ENCODE measurements around the gene ECSCR. TPM values are rescaled to one million over a fixed set of nuclear protein-coding genes. Genes with fewer than 3 reads are reported as not detected.

Gene ECSCR
- total and polyA plus RNA-seq, 2 donors (not counting 3 experiments of a cell fraction or from before 2014, with no cell fraction given) = 365 to 1,085 TPM

DNA sequence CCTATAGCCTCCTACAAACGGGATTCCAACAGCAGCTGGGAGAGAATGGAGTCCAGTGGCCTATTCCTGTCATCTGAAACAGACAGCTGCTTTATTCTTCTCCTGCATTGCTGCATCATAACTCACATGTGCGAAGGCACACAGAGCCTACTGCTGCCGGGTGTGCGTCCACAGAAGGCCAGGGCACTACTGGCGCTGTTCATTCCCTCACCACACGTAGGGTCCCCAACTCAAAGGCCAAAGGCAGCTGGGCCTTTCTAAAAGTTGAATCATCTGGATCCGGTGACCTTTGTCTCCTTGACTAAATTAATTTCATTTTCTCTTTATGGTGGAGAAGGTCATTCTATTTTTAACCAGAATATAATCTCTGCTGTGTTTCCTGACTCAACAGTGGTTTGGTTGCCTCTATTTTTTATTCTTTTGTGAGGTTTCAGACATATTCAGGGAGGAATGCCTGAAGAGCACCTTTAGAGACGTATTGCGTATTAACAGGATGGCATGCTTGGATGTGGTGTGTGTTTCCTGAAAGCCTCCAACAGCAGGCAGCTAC, 47.9 kb downstream of the ECSCR start:
- DNase-seq (ENCODE audit: low read depth, low spot score) = no peak
- H3K9me3 ChIP-seq (replicated peaks; ENCODE audit: control insufficient read depth, insufficient read depth, low read length) = no peaks in the 10 kb centered on the region
- intact Hi-C loops (cut with micrococcal nuclease) (no loop called here), dilution Hi-C loops (cut with MboI; ENCODE audit: extremely low pct_ligation_motif_present, low sequenced_read_pairs) (loop anchor here (10.0 kb wide), 1 partner anchor 110 kb away; no protein-coding TSS in a partner anchor)
- no peaks in the 10 kb centered on the region for H3K9me1 ChIP-seq (replicated peaks; ENCODE audit: control insufficient read depth, extremely low read depth, insufficient read depth, low read length)
- POLR2A ChIA-PET = no interaction called here
- no TSS peak for BruUV-seq (replicated peaks)
- CTCF ChIA-PET = interaction anchor here (1.1 to 1.7 kb wide), 2 partner anchors 8 kb away, joined by 3 to 4 read pairs; no protein-coding TSS in a partner anchor
- peaks cover 5 to 10% of the 10 kb centered on the region in 2 experiments for H3K36me3 ChIP-seq (ENCODE audit: control insufficient read depth in 2 of 2, extremely low read depth in 1 of 2, insufficient read depth in 2 of 2, low read length in 2 of 2)
- no peak overlapping the region for H3K4me3 ChIP-seq (replicated peaks in 1 of 3; ENCODE audit: insufficient read depth in 1 of 3, low read depth in 1 of 3, low read length in 3 of 3)
- TF ChIP-seq GATA2 (IDR thresholded peaks at IDR 0.05; ENCODE audit: insufficient read depth, insufficient read length, low read depth, low read length) = no peak
- TF ChIP-seq, protein P1, sequence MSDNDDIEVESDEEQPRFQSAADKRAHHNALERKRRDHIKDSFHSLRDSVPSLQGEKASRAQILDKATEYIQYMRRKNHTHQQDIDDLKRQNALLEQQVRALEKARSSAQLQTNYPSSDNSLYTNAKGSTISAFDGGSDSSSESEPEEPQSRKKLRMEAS (IDR thresholded peaks at IDR 0.05; ENCODE audit: insufficient read depth, insufficient read length) = no peak
- TF ChIP-seq JUN (IDR thresholded peaks at IDR 0.05; ENCODE audit: borderline replicate concordance, insufficient read depth, insufficient read length, low read depth) = no peak
- TF ChIP-seq MYC (IDR thresholded peaks at IDR 0.05; ENCODE audit: low read depth, low read length) = no peak
- TF ChIP-seq POLR2A (IDR thresholded peaks at IDR 0.05; ENCODE audit: low read depth, low read length) = no peak
- TF ChIP-seq FOS (IDR thresholded peaks at IDR 0.05; ENCODE audit: borderline replicate concordance, insufficient read depth, low read length) = no peak
- TF ChIP-seq POLR2AphosphoS5 (IDR thresholded peaks at IDR 0.05; ENCODE audit: insufficient read depth, low read depth, low read length) = no peak
- no peak for TF ChIP-seq EZH2 (IDR thresholded peaks at IDR 0.05; ENCODE audit: borderline replicate concordance, low read depth, low read length, severe bottlenecking)
- TF ChIP-seq, protein P2, sequence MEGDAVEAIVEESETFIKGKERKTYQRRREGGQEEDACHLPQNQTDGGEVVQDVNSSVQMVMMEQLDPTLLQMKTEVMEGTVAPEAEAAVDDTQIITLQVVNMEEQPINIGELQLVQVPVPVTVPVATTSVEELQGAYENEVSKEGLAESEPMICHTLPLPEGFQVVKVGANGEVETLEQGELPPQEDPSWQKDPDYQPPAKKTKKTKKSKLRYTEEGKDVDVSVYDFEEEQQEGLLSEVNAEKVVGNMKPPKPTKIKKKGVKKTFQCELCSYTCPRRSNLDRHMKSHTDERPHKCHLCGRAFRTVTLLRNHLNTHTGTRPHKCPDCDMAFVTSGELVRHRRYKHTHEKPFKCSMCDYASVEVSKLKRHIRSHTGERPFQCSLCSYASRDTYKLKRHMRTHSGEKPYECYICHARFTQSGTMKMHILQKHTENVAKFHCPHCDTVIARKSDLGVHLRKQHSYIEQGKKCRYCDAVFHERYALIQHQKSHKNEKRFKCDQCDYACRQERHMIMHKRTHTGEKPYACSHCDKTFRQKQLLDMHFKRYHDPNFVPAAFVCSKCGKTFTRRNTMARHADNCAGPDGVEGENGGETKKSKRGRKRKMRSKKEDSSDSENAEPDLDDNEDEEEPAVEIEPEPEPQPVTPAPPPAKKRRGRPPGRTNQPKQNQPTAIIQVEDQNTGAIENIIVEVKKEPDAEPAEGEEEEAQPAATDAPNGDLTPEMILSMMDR (IDR thresholded peaks at IDR 0.05; ENCODE audit: extremely low read depth in 1 of 2, insufficient read depth in 1 of 2, low read depth in 1 of 2, low read length in 2 of 2) = no peak
- FAIRE-seq = no peak
- H3K27me3 ChIP-seq (ENCODE audit: control insufficient read depth in 2 of 2, insufficient read depth in 2 of 2, low read length in 2 of 2) = no peaks in the 10 kb centered on the region
- H3K27ac ChIP-seq (ENCODE audit: insufficient read depth, low read depth, low read length) = no peak overlapping the region
- H3K4me2 ChIP-seq (ENCODE audit: insufficient read depth, low read length) = no peak overlapping the region
- H3K4me1 ChIP-seq (ENCODE audit: control insufficient read depth, extremely low read depth, insufficient read depth, low read length) = peaks cover 21% of the 10 kb centered on the region
- no peak overlapping the region for H2AFZ ChIP-seq (ENCODE audit: low read depth, low read length)
- H3K79me2 ChIP-seq (ENCODE audit: control insufficient read depth, insufficient read depth, low read length) = no peaks in the 10 kb centered on the region
- no peaks in the 10 kb centered on the region for H4K20me1 ChIP-seq (replicated peaks; ENCODE audit: control insufficient read depth, extremely low read depth, insufficient read depth, low read length)
- no peak overlapping the region for H3K9ac ChIP-seq (replicated peaks; ENCODE audit: extremely low read depth, insufficient read depth, low read length)
